Stimulated activated CD8-positive, alpha-beta memory T cell treated with anti-CD3 and anti-CD28 coated beads, Interleukin-7, amount 100 ng/mL, for 4 hours (primary cell): ENCODE results near the gene ZNF8.
"Not testable (repeated sequence)": the region's sequence is repeated elsewhere in the genome, so short reads cannot be mapped to it uniquely, and the experiment has no call there.

Experiments
- DNase-seq, 2 donors: peaks; one replicate each; pipeline ENCODE4 v3.0.0-alpha.2; 2020; ENCODE audit warnings: low read depth in 2 of 2

Gene ZNF8

GRCh38 chr19:58296104-58296503 is 17.3 kb downstream of the ZNF8 start:
- DNase-seq, result no peak

- no peak for DNase-seq
Measured at GRCh38 chr19:58300620-58301019, 21.9 kb downstream of the ZNF8 start.

GRCh38 chr19:58304255-58304654 is 25.5 kb downstream of the ZNF8 start:
- DNase-seq, result no peak

GRCh38 chr19:58304748-58305064 is 26.0 kb downstream of the ZNF8 start:
- DNase-seq, result no peak

- DNase-seq, result peak; percentile 89 to 94
Measured at GRCh38 chr19:58305065-58305931, 26.5 kb downstream of the ZNF8 start, which contains the start of gene ERVK3-1. Gene ERVK3-1, plus strand, starts transcription at chr19:58305377. Its CDS starts 6,792 bp downstream, at chr19:58312169.

GRCh38 chr19:58305932-58306323 is 27.2 kb downstream of the ZNF8 start:
- no peak for DNase-seq

GRCh38 chr19:58307736-58308135 is 29.0 kb downstream of the ZNF8 start:
- DNase-seq, result no peak

GRCh38 chr19:58310685-58311084 is 31.9 kb downstream of the ZNF8 start:
- not testable (repeated sequence) for DNase-seq

- DNase-seq, result no peak
Measured at GRCh38 chr19:58311345-58311865, 32.6 kb downstream of the ZNF8 start.

GRCh38 chr19:58315580-58315979 is 36.8 kb downstream of the ZNF8 start:
- DNase-seq, result no peak

GRCh38 chr19:58317476-58318072 is 38.8 kb downstream of the ZNF8 start:
- no peak for DNase-seq

- no peak for DNase-seq
Measured at GRCh38 chr19:58318297-58318696, 39.5 kb downstream of the ZNF8 start.

- no peak for DNase-seq
Measured at GRCh38 chr19:58319241-58319640, 40.5 kb downstream of the ZNF8 start.

- no peak for DNase-seq
Measured at GRCh38 chr19:58325311-58326022, 46.7 kb downstream of the ZNF8 start.

- no peak for DNase-seq
Measured at GRCh38 chr19:58326501-58326913, 47.8 kb downstream of the ZNF8 start.

GRCh38 chr19:58326914-58327726 is 48.4 kb downstream of the ZNF8 start, which contains the start of gene ZSCAN22:
Gene ZSCAN22, plus strand, starts transcription at chr19:58326994. Its CDS starts 7,809 bp downstream, at chr19:58334803.
- DNase-seq, result peak; percentile 81 to 83

GRCh38 chr19:58328999-58329398 is 50.2 kb downstream of the ZNF8 start:
- DNase-seq, result no peak

- no peak for DNase-seq
Measured at GRCh38 chr19:58330458-58330857, 51.7 kb downstream of the ZNF8 start.

GRCh38 chr19:58332697-58333096 is 53.9 kb downstream of the ZNF8 start:
- DNase-seq, result no peak

GRCh38 chr19:58334691-58335249 is 56.0 kb downstream of the ZNF8 start:
- no peak for DNase-seq

GRCh38 chr19:58335630-58336029 is 56.9 kb downstream of the ZNF8 start:
- DNase-seq, result no peak
